ENCODE results near the gene NTN1.

Gene NTN1

DNA sequence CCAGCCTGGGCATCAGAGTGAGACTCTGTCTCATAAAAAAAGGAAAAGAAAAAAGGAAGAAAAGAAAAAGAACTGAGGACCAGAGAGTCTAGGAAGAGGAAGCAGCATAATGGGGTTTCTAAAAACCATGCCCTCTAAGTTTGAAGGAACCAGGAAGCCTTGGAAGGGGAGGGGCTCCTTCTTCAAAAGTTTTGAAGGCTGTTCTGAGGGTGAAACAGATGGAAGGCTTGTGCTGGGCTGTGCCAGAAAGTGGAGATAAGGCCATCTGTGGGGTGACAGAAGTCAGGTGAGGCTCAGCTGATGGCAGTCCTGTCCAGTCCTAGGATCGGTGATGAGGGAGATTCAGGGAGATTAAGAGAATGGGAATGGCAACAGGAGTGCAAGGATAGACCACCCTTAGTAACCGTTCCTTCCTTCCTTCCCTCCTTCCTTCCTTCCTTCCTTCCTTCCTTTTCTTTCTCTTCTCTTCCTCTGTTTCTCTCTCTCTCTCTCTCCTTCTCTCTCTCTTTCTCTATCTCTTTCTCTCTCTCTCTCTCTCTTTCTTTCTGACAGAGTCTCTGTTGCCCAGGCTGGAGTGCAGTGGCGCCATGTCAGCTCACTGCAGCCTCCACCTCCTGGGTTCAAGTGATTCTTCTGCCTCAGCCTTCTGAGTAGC lies 182.6 kb downstream of the NTN1 start:
- Histone ChIP-seq H3K36me3 (ENCODE audit: insufficient read depth, low read length) (no peaks in the 10 kb centered on the region), H2AFZ (ENCODE audit: low read length) (no peak overlapping the region), H3K27me3 (ENCODE audit: insufficient read depth, low read length) (0 out of 2 replicates have a peak, but pooled peaks cover 4% of the 10 kb centered on the region), H3K9me3 (ENCODE audit: low read length) (no peaks in the 10 kb centered on the region), H4K20me1 (ENCODE audit: insufficient read depth, low read length) (no peaks in the 10 kb centered on the region), H3K9ac (ENCODE audit: low read length) (no peak overlapping the region), H3K4me1 (ENCODE audit: insufficient read depth, low read length, severe bottlenecking) (no peaks in the 10 kb centered on the region), H3K4me2 (ENCODE audit: low read length) (no peak overlapping the region), H3K27ac (ENCODE audit: low read depth, low read length, poor library complexity, severe bottlenecking) (no peak overlapping the region), H3K4me3 (ENCODE audit: low read depth, low read length, poor library complexity, severe bottlenecking) (no peak overlapping the region), H3K9me2 (ENCODE audit: low read depth, low read length) (no peaks in the 10 kb centered on the region), H3F3A (ENCODE audit: insufficient read depth, low read length) (no peaks in the 10 kb centered on the region), H3K79me2 (ENCODE audit: insufficient read depth, low read length) (no peaks in the 10 kb centered on the region)
- TF ChIP-seq EZH2 (IDR thresholded peaks at IDR 0.05; ENCODE audit: borderline replicate concordance, low read length) = no peak
- TF ChIP-seq, protein P1, sequence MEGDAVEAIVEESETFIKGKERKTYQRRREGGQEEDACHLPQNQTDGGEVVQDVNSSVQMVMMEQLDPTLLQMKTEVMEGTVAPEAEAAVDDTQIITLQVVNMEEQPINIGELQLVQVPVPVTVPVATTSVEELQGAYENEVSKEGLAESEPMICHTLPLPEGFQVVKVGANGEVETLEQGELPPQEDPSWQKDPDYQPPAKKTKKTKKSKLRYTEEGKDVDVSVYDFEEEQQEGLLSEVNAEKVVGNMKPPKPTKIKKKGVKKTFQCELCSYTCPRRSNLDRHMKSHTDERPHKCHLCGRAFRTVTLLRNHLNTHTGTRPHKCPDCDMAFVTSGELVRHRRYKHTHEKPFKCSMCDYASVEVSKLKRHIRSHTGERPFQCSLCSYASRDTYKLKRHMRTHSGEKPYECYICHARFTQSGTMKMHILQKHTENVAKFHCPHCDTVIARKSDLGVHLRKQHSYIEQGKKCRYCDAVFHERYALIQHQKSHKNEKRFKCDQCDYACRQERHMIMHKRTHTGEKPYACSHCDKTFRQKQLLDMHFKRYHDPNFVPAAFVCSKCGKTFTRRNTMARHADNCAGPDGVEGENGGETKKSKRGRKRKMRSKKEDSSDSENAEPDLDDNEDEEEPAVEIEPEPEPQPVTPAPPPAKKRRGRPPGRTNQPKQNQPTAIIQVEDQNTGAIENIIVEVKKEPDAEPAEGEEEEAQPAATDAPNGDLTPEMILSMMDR (IDR thresholded peaks at IDR 0.05; ENCODE audit: low read length) = no peak

DNA sequence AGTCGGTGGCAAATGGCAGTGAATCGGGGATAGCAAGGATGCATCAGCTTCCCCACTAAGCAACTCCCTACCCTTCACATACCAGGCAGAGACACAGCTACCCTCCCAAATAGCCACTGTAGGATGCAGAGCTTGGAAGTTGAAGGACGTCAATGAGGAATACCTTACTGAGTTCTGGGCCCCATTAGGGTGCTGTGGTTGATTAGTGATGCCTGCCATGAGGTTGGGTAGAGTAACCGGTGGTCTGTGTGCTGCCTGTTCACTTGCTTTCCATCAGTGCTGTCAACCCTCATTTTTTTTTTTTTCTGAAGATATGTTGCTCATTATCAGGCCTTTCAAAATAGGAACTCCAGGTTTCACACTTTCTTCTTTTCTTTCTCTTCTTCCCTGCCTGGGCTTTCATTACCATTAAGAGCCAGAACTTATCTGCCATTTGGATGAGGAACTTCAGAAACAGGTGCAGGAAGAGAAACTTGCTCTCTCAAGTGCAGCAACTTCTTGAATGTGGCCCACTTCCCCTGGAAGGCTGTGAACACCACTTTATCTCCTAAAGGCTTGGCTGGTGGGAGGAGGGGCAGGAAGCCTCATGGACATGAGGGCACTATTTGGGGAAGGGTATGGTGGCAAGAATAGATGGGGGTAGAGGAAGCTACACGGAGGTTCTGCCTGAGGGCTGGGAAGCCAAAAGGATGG lies 183.5 kb downstream of the NTN1 start:
- Histone ChIP-seq H3K4me1 (ENCODE audit: insufficient read depth, low read length, severe bottlenecking) (no peaks in the 10 kb centered on the region), H3K9me2 (ENCODE audit: low read depth, low read length) (no peaks in the 10 kb centered on the region), H3K27me3 (ENCODE audit: insufficient read depth, low read length) (0 out of 2 replicates have a peak, but pooled peaks cover 4% of the 10 kb centered on the region), H4K20me1 (ENCODE audit: insufficient read depth, low read length) (no peaks in the 10 kb centered on the region), H3K36me3 (ENCODE audit: insufficient read depth, low read length) (no peaks in the 10 kb centered on the region), H3K4me2 (ENCODE audit: low read length) (no peak overlapping the region), H3K9me3 (ENCODE audit: low read length) (no peaks in the 10 kb centered on the region), H3F3A (ENCODE audit: insufficient read depth, low read length) (no peaks in the 10 kb centered on the region), H3K4me3 (ENCODE audit: low read depth, low read length, poor library complexity, severe bottlenecking) (no peak overlapping the region), H3K79me2 (ENCODE audit: insufficient read depth, low read length) (no peaks in the 10 kb centered on the region), H3K9ac (ENCODE audit: low read length) (no peak overlapping the region), H3K27ac (ENCODE audit: low read depth, low read length, poor library complexity, severe bottlenecking) (no peak overlapping the region), H2AFZ (ENCODE audit: low read length) (no peak overlapping the region)
- no peak for TF ChIP-seq EZH2 (IDR thresholded peaks at IDR 0.05; ENCODE audit: borderline replicate concordance, low read length)
- TF ChIP-seq, protein P1 (IDR thresholded peaks at IDR 0.05; ENCODE audit: low read length) = no peak

DNA sequence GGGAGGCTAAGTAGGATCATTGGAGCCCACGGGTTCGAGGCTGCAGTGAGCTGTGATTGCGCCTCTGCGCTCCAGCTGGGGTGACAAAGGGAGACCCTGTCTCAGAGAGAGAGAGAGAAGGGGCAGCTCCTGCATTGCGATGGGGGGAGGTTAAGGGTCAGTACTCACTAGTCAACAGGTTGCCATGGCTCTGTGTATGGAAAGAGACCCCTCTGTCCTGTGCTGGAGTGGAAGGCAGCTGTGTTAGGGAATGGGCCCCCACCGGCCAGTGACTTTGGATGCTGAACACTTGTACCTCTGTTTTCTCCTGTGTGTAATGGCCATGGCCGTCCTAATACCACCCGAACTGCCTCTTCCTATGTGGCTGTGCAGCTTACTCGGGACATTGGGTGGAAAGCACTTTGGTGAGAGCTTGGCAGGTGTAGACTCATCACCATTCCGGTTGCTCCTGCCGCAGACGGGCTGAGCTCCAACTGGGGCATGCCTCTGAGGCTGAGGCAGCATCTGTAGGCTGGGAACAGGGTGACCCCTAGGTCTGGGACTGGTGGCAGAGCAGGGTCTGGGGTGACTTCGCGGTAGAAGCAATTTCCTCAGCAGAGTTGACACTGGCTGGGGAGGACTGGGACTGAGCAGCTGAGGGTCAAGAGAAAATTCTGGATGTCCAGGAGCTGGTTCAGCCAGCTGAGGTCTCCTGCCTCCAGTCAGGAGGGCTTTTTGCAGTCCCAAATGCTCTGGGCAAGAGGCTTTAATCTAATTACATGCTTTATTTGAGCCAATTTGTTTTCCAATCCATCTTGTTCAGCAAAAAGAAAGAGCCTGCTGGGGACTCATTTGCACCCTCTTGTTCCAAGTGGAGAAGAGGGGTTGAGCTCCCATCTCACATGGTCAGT lies 184.5 kb downstream of the NTN1 start:
- Histone ChIP-seq H3K4me1 (ENCODE audit: insufficient read depth, low read length, severe bottlenecking) (no peaks in the 10 kb centered on the region), H3K9ac (ENCODE audit: low read length) (no peak overlapping the region), H3K27ac (ENCODE audit: low read depth, low read length, poor library complexity, severe bottlenecking) (no peak overlapping the region), H3F3A (ENCODE audit: insufficient read depth, low read length) (no peaks in the 10 kb centered on the region), H4K20me1 (ENCODE audit: insufficient read depth, low read length) (no peaks in the 10 kb centered on the region), H3K4me3 (ENCODE audit: low read depth, low read length, poor library complexity, severe bottlenecking) (no peak overlapping the region), H3K9me3 (ENCODE audit: low read length) (no peaks in the 10 kb centered on the region), H2AFZ (ENCODE audit: low read length) (no peak overlapping the region), H3K4me2 (ENCODE audit: low read length) (no peak overlapping the region), H3K36me3 (ENCODE audit: insufficient read depth, low read length) (no peaks in the 10 kb centered on the region), H3K27me3 (ENCODE audit: insufficient read depth, low read length) (0 out of 2 replicates have a peak, but pooled peaks cover 4% of the 10 kb centered on the region), H3K9me2 (ENCODE audit: low read depth, low read length) (no peaks in the 10 kb centered on the region), H3K79me2 (ENCODE audit: insufficient read depth, low read length) (no peaks in the 10 kb centered on the region)
- TF ChIP-seq, protein P1 (IDR thresholded peaks at IDR 0.05; ENCODE audit: low read length) = no peak
- no peak for TF ChIP-seq EZH2 (IDR thresholded peaks at IDR 0.05; ENCODE audit: borderline replicate concordance, low read length)

All from OCI-LY1 (cell line).